ENCODE results near the gene PIF1. TPM values are rescaled to one million over a fixed set of nuclear protein-coding genes. Genes with fewer than 3 reads are reported as not detected.

PIF1 gene
- total and polyA plus RNA-seq, 2 of the 4 experiments (the other 2 are of a cell fraction): 3.9 to 19.9 TPM

GRCh38 chr15:64865126-64865997, 39.9 kb upstream of the PIF1 start:
- Histone ChIP-seq H4K20me1 (ENCODE audit: insufficient read depth, low read length) (peaks cover 4% of the 10 kb centered on the region), H2BK15ac (ENCODE audit: low read depth, low read length) (peak overlapping the region; percentile 87; the same call in 2 of the 3 replicates), H4K8ac (ENCODE audit: low read depth in 2 of 2, low read length in 2 of 2) (peak overlapping the region; percentile 37 to 74), H3K18ac (ENCODE audit: low read depth, low read length) (peak overlapping the region; percentile 43), H2AK9ac (replicated peaks; ENCODE audit: low read depth, low read length, poor library complexity) (peak overlapping the region; percentile 71), H3K56ac (ENCODE audit: extremely low read depth, insufficient read depth, low read length) (peak overlapping the region; percentile 48; the same call in 1 of the 2 replicates), H4K91ac (ENCODE audit: insufficient read depth, low read depth, low read length) (peak overlapping the region; percentile 92), H2BK5ac (ENCODE audit: low read depth, low read length, poor library complexity, severe bottlenecking) (peak overlapping the region; percentile 96), H2AK5ac (ENCODE audit: low read depth, low read length) (peak overlapping the region; percentile 93), H2BK20ac (ENCODE audit: low read depth, low read length) (peak overlapping the region; percentile 94), H3K4ac (ENCODE audit: low read depth, low read length) (peak overlapping the region; percentile 87), H2BK120ac (ENCODE audit: low read depth, low read length) (peak overlapping the region; percentile 89), H3K27me3 (ENCODE audit: control insufficient read depth, insufficient read depth, low read length) (no peaks in the 10 kb centered on the region), H3K9me1 (ENCODE audit: insufficient read depth, low read length) (peaks cover 34% of the 10 kb centered on the region), H3K79me1 (ENCODE audit: low read depth in 1 of 2, low read length in 2 of 2) (peaks cover 24 to 77% of the 10 kb centered on the region in 2 experiments), H3K36me3 (ENCODE audit: control insufficient read depth, insufficient read depth, low read length) (peaks cover 61% of the 10 kb centered on the region), H4K5ac (ENCODE audit: low read depth, low read length) (peak overlapping the region; percentile 52), H3K4me2 (ENCODE audit: low read depth, low read length) (no peak overlapping the region), H3K14ac (replicated peaks; ENCODE audit: low read depth, low read length) (peak overlapping the region; percentile 54), H3K4me1 (ENCODE audit: control insufficient read depth, insufficient read depth, low read length) (peaks cover 48% of the 10 kb centered on the region), H3K4me3 (ENCODE audit: insufficient read depth, low read depth, low read length) (no peak overlapping the region), H3K23ac (ENCODE audit: low read depth, low read length) (peak overlapping the region; percentile 79), H3K9ac (ENCODE audit: low read depth, low read length) (peak overlapping the region; percentile 5; the same call in 1 of the 2 replicates), H3K9me3 (ENCODE audit: control insufficient read depth, insufficient read depth, low read length) (no peaks in the 10 kb centered on the region), H2AFZ (replicated peaks; ENCODE audit: low read length, poor library complexity) (peak overlapping the region; percentile 54), H3K27ac (ENCODE audit: insufficient read depth, low read length) (peak overlapping the region; percentile 90)
- ChIA-PET POLR2A (ENCODE audit: unreplicated experiment) (no interaction called here), CTCF (interaction anchor here (0.9 to 1.4 kb wide), 2 partner anchors 14 to 20 kb away, joined by 3 read pairs; no protein-coding TSS in a partner anchor)
- DNase-seq: no peak
- TF ChIP-seq CHD1 (IDR thresholded peaks at IDR 0.05; ENCODE audit: low read depth, low read length): no peak
- TF ChIP-seq, protein P1, sequence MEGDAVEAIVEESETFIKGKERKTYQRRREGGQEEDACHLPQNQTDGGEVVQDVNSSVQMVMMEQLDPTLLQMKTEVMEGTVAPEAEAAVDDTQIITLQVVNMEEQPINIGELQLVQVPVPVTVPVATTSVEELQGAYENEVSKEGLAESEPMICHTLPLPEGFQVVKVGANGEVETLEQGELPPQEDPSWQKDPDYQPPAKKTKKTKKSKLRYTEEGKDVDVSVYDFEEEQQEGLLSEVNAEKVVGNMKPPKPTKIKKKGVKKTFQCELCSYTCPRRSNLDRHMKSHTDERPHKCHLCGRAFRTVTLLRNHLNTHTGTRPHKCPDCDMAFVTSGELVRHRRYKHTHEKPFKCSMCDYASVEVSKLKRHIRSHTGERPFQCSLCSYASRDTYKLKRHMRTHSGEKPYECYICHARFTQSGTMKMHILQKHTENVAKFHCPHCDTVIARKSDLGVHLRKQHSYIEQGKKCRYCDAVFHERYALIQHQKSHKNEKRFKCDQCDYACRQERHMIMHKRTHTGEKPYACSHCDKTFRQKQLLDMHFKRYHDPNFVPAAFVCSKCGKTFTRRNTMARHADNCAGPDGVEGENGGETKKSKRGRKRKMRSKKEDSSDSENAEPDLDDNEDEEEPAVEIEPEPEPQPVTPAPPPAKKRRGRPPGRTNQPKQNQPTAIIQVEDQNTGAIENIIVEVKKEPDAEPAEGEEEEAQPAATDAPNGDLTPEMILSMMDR (conservative IDR thresholded peaks at IDR 0.05; ENCODE audit: low read depth, low read length): no peak
- no peak for TF ChIP-seq ELK1 (IDR thresholded peaks at IDR 0.05; ENCODE audit: borderline replicate concordance, low read depth, low read length)
- no peak for TF ChIP-seq BHLHE40 (IDR thresholded peaks at IDR 0.05; ENCODE audit: low read depth, low read length)
- TF ChIP-seq POLR2A (IDR thresholded peaks at IDR 0.05; ENCODE audit: low read depth, low read length): no peak
- TF ChIP-seq MAFK (IDR thresholded peaks at IDR 0.05; ENCODE audit: low read depth, low read length): no peak
- TF ChIP-seq NFE2L2 (IDR thresholded peaks at IDR 0.05; ENCODE audit: low read depth, low read length): no peak
- TF ChIP-seq CEBPB (IDR thresholded peaks at IDR 0.05; ENCODE audit: low read depth, low read length): no peak
- TF ChIP-seq, protein P2, sequence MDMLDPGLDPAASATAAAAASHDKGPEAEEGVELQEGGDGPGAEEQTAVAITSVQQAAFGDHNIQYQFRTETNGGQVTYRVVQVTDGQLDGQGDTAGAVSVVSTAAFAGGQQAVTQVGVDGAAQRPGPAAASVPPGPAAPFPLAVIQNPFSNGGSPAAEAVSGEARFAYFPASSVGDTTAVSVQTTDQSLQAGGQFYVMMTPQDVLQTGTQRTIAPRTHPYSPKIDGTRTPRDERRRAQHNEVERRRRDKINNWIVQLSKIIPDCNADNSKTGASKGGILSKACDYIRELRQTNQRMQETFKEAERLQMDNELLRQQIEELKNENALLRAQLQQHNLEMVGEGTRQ (IDR thresholded peaks at IDR 0.05; ENCODE audit: low read depth, low read length): no peak
- in situ Hi-C loops (cut with MboI; ENCODE audit: low sequenced_read_pairs): no loop called here
- intact Hi-C loops (cut with micrococcal nuclease): no loop called here
- BruUV-seq (replicated peaks): no TSS peak
- 95% methylated on average over 7 of the region's 12 CpGs; no CpG with 5 or more reads in 1 of the 2 experiments for WGBS, 2 experiments (ENCODE audit: extremely low coverage in 2 of 2, insufficient read length in 1 of 2)
- no peak for ATAC-seq (ENCODE audit: low read depth)
- dilution Hi-C loops (cut with HindIII; ENCODE audit: low sequenced_read_pairs, unreplicated experiment): no loop called here

All from IMR-90 (cell line).